Ascending aorta (tissue), 2 donors: ENCODE data around the gene SNX20. TPM values are rescaled to one million over a fixed set of nuclear protein-coding genes. Genes with fewer than 3 reads are reported as not detected.

Experiments used
- DNase-seq, 2 donors: peaks; one replicate each; pipeline ENCODE4 v3.0.0-alpha.2; 2019; ENCODE audit warnings: low spot score in 2 of 2
- H3K27ac ChIP-seq, 2 donors: fragments of 200-600 bp; sonication (generic); one replicate each; pipeline ENCODE4 v1.5.1; 2016 to 2017; ENCODE audit warnings: mild to moderate bottlenecking in 1 of 2
- H3K27me3 ChIP-seq: fragments of 200-600 bp; sonication (generic); one replicate; pipeline ENCODE4 v1.5.1; 2017
- H3K36me3 ChIP-seq, 2 donors: fragments of 200-600 bp; sonication (generic); one replicate each; pipeline ENCODE4 v1.5.1; 2016
- H3K4me1 ChIP-seq, 2 donors: fragments of 200-600 bp; sonication (generic); one replicate each; pipeline ENCODE4 v1.5.1; 2016 to 2017; ENCODE audit warnings: mild to moderate bottlenecking in 1 of 2
- H3K4me3 ChIP-seq, 2 donors: fragments of 200-600 bp; sonication (generic); one replicate each; pipeline ENCODE4 v1.5.1; 2016 to 2017; ENCODE audit warnings: mild to moderate bottlenecking in 1 of 2
- H3K9me3 ChIP-seq, 2 donors: fragments of 200-600 bp; sonication (generic); one replicate each; pipeline ENCODE4 v1.5.1; 2016
- CTCF ChIP-seq, 3 experiments: fragments of 200-600 bp in 2 of 3; fragments of 450-650 bp in 1 of 3; sonication (generic) in 2 of 3; IDR thresholded peaks; one replicate each; pipeline ENCODE4 v1.5.1; 2016 to 2019; ENCODE audit warnings: antibody characterized with exemption in 3 of 3, mild to moderate bottlenecking in 1 of 3, moderate library complexity in 1 of 3
- intact Hi-C: fragments of 100-400 bp; cut with DNase I; formaldehyde crosslinking; loops from one replicate; pipeline ENCODE4 v1.15.1; 2023
- total RNA-seq: library from RNA; depleted of rRNA; stranded (reverse); fragments of >200 nt; gene quantifications from one replicate; pipeline ENCODE4 v1.1.0, GENCODE V29; 2016

Gene SNX20
- total RNA-seq, 1 donor from 2014 or later: 3.2 TPM

GRCh38 chr16:50690177-50690576 is 9.1 kb upstream of the SNX20 start:
- no peaks in the 10 kb centered on the region for H3K36me3 ChIP-seq
- DNase-seq: no peak
- H3K4me3 ChIP-seq: no peak overlapping the region
- no peaks in the 10 kb centered on the region for H3K27me3 ChIP-seq
- H3K27ac ChIP-seq: no peak overlapping the region
- TF ChIP-seq CTCF (IDR thresholded peaks at IDR 0.05): no peak
- H3K4me1 ChIP-seq: peaks cover 3% of the 10 kb centered on the region in 2 donors
- no peaks in the 10 kb centered on the region for H3K9me3 ChIP-seq
- intact Hi-C loops: loop anchor here (5.0 kb wide), 1 partner anchor 117 kb away; no protein-coding TSS in a partner anchor

- no peak overlapping the region for H3K4me3 ChIP-seq
- no peak for DNase-seq
- no peaks in the 10 kb centered on the region for H3K9me3 ChIP-seq
- no peak overlapping the region for H3K27ac ChIP-seq
- TF ChIP-seq CTCF (IDR thresholded peaks at IDR 0.05): no peak
- no peaks in the 10 kb centered on the region for H3K36me3 ChIP-seq
- intact Hi-C loops: no loop called here
- H3K4me1 ChIP-seq: peaks cover 3% of the 10 kb centered on the region in 2 donors
- H3K27me3 ChIP-seq: no peaks in the 10 kb centered on the region
Observed at GRCh38 chr16:50688867-50689266, 7.8 kb upstream of the SNX20 start.

- intact Hi-C loops: no loop called here
- DNase-seq: no peak
- Histone ChIP-seq H3K27me3 (no peaks in the 10 kb centered on the region), H3K4me1 (no peaks in the 10 kb centered on the region), H3K36me3 (no peaks in the 10 kb centered on the region), H3K27ac (no peak overlapping the region), H3K9me3 (no peaks in the 10 kb centered on the region), H3K4me3 (no peak overlapping the region)
- TF ChIP-seq CTCF (IDR thresholded peaks at IDR 0.05): no peak
Observed at GRCh38 chr16:50688083-50688482, 7.0 kb upstream of the SNX20 start.

- H3K27me3 ChIP-seq: no peaks in the 10 kb centered on the region
- no peak overlapping the region for H3K4me3 ChIP-seq
- no peak overlapping the region for H3K27ac ChIP-seq
- H3K9me3 ChIP-seq: no peaks in the 10 kb centered on the region
- no peak for DNase-seq
- no peaks in the 10 kb centered on the region for H3K36me3 ChIP-seq
- no peak for TF ChIP-seq CTCF (IDR thresholded peaks at IDR 0.05)
- intact Hi-C loops: no loop called here
- no peaks in the 10 kb centered on the region for H3K4me1 ChIP-seq
Observed at GRCh38 chr16:50685462-50686063, 4.5 kb upstream of the SNX20 start.

GRCh38 chr16:50684823-50685461 is 3.8 kb upstream of the SNX20 start:
- no peak for TF ChIP-seq CTCF (IDR thresholded peaks at IDR 0.05)
- no peaks in the 10 kb centered on the region for H3K27me3 ChIP-seq
- no peak overlapping the region for H3K4me3 ChIP-seq
- no peak for DNase-seq
- intact Hi-C loops: no loop called here
- no peak overlapping the region for H3K27ac ChIP-seq
- H3K4me1 ChIP-seq: no peaks in the 10 kb centered on the region
- no peaks in the 10 kb centered on the region for H3K36me3 ChIP-seq
- no peaks in the 10 kb centered on the region for H3K9me3 ChIP-seq
